HCT116 (cell line): Measurements from ENCODE around the gene GDAP2. TPM values are rescaled to one million over a fixed set of nuclear protein-coding genes. Genes with fewer than 3 reads are reported as not detected.

Experiments used
- ATAC-seq: fragments of 200-7000 bp; cut with Tn5 transposase; 2 replicates; pipeline ENCODE4 v1.9.1; 2020; ENCODE audit warnings: mild to moderate bottlenecking, moderate library complexity
- BruUV-seq: library from RNA; stranded (reverse); fragments of 400-500 nt; replicated peaks from 2 replicates; lab custom pipeline; 2021; lab: Mats Ljungman, UMichigan
- CTCF ChIA-PET: fragments of 300-600 bp; sonication (Branson Sonifier 250); formaldehyde crosslinking; loops from one replicate; lab custom pipeline; 2021; ENCODE audit warnings: antibody characterized with exemption; lab: Charles Lee
- POLR2A ChIA-PET: fragments of 300-600, 350-600 bp; sonication (Branson Sonifier 250); formaldehyde crosslinking; loops from one replicate; lab custom pipeline; 2021; ENCODE audit warnings: antibody characterized with exemption; lab: Charles Lee
- RAD21 ChIA-PET, 2 experiments: fragments of 300-600 bp; sonication (Branson Sonifier 250); formaldehyde crosslinking; loops; one replicate each; lab custom pipeline; 2023; ENCODE audit warnings: low total read pairs in 2 of 2; ENCODE audit not compliant: uncharacterized antibody in 2 of 2, unreplicated experiment in 2 of 2, low non-redundant PET in 1 of 2; lab: Charles Lee
- DNase-seq: peaks from one replicate; pipeline ENCODE4 v3.0.0-alpha.2; 2010; ENCODE audit warnings: low read depth, low spot score
- H2AFZ ChIP-seq: fragments of 200-600 bp; shearing (Covaris generic), sonication (generic); 2 replicates; pipeline ENCODE4 v1.6.1; 2017; ENCODE audit warnings: low read depth, mixed run types, mixed read lengths, antibody characterized with exemption, low read length; ENCODE audit not compliant: poor library complexity, severe bottlenecking
- H3K27ac ChIP-seq: 2 replicates; pipeline ENCODE4 v1.5.1; 2012; ENCODE audit warnings: low read depth, low read length
- H3K27me3 ChIP-seq: fragments of 200-600 bp; sonication (generic); 2 replicates; pipeline ENCODE4 v1.6.1; 2016; ENCODE audit warnings: mixed run types, low read length, mixed read lengths; ENCODE audit not compliant: insufficient read depth
- H3K36me3 ChIP-seq, 2 experiments: fragments of 200-500 bp in 1 of 2; fragments of 200-600 bp in 1 of 2; sonication (Bioruptor generic) in 1 of 2; sonication (generic) in 1 of 2; 2 replicates each; pipeline versions ENCODE4 v1.5.1 to v1.6.1; 2014 to 2016; ENCODE audit warnings: low read length in 2 of 2, inconsistent platforms in 1 of 2, mixed read lengths in 1 of 2, mixed run types in 1 of 2; ENCODE audit not compliant: insufficient read depth in 2 of 2, control insufficient read depth in 1 of 2
- H3K4me1 ChIP-seq, 2 experiments: fragments of 200-600 bp in 1 of 2; sonication (generic) in 1 of 2; 2 replicates each; pipeline versions ENCODE4 v1.5.1 to v1.6.1; 2012 to 2017; ENCODE audit warnings: low read length in 2 of 2, inconsistent platforms in 1 of 2, mild to moderate bottlenecking in 1 of 2, mixed read lengths in 1 of 2, mixed run types in 1 of 2, moderate library complexity in 1 of 2; ENCODE audit not compliant: insufficient read depth in 2 of 2, control insufficient read depth in 1 of 2
- H3K4me2 ChIP-seq: fragments of 200-600 bp; sonication (generic); 2 replicates; pipeline ENCODE4 v1.6.1; 2017; ENCODE audit warnings: mixed run types, low read length, mixed read lengths
- H3K4me3 ChIP-seq, 2 experiments: fragments of 200-600 bp in 1 of 2; sonication (generic) in 1 of 2; replicated peaks in 1 of 2; 2 replicates each; pipeline ENCODE4 v1.5.1; 2011 to 2016; ENCODE audit warnings: low read length in 2 of 2, control low read depth in 1 of 2, low read depth in 1 of 2, mild to moderate bottlenecking in 1 of 2, mixed read lengths in 1 of 2, mixed run types in 1 of 2
- H3K79me2 ChIP-seq: fragments of 200-600 bp; sonication (generic); 2 replicates; pipeline ENCODE4 v1.6.1; 2017; ENCODE audit warnings: mild to moderate bottlenecking, mixed run types, low read length, moderate library complexity, mixed read lengths; ENCODE audit not compliant: insufficient read depth
- H3K9ac ChIP-seq: fragments of 200-600 bp; sonication (generic); 2 replicates; pipeline ENCODE4 v1.6.1; 2016; ENCODE audit warnings: low read length, mixed read lengths
- H3K9me2 ChIP-seq: fragments of 200-600 bp; sonication (generic), shearing (Covaris generic); 2 replicates; pipeline ENCODE4 v1.6.1; 2017; ENCODE audit warnings: mixed run types, mild to moderate bottlenecking, moderate library complexity; ENCODE audit not compliant: insufficient read depth
- H3K9me3 ChIP-seq, 2 experiments: fragments of 200-500 bp in 1 of 2; fragments of 200-600 bp in 1 of 2; sonication (Bioruptor generic) in 1 of 2; sonication (generic) in 1 of 2; 2 replicates each; pipeline ENCODE4 v1.6.1; 2014 to 2017; ENCODE audit warnings: low read length in 2 of 2, mixed read lengths in 2 of 2, inconsistent platforms in 1 of 2, low read depth in 1 of 2, mild to moderate bottlenecking in 1 of 2, mixed run types in 1 of 2, moderate library complexity in 1 of 2; ENCODE audit not compliant: control insufficient read depth in 1 of 2, insufficient read depth in 1 of 2
- H4K20me1 ChIP-seq: fragments of 200-600 bp; sonication (generic), shearing (Covaris generic); 2 replicates; pipeline ENCODE4 v1.6.1; 2017; ENCODE audit warnings: mixed run types, mild to moderate bottlenecking, moderate library complexity; ENCODE audit not compliant: insufficient read depth
- CEBPB ChIP-seq: IDR thresholded peaks from 2 replicates; pipeline ENCODE4 v1.6.1; 2012; ENCODE audit warnings: low read depth
- EGR1 ChIP-seq: IDR thresholded peaks from 2 replicates; pipeline ENCODE4 v1.6.1; 2012; ENCODE audit warnings: low read depth
- EZH2 ChIP-seq: fragments of 200-600 bp; sonication (generic); IDR thresholded peaks from 2 replicates; pipeline ENCODE4 v1.6.1; 2017; ENCODE audit warnings: antibody characterized with exemption, mixed run types
- FOSL1 ChIP-seq: IDR thresholded peaks from 2 replicates; pipeline ENCODE4 v1.6.1; 2012; ENCODE audit warnings: low read depth
- POLR2A ChIP-seq: IDR thresholded peaks from 2 replicates; pipeline ENCODE4 v1.7.0; 2011; ENCODE audit warnings: borderline replicate concordance; ENCODE audit not compliant: insufficient read depth, insufficient read length; ENCODE audit errors: extremely low read depth
- RAD21 ChIP-seq: IDR thresholded peaks from 2 replicates; pipeline ENCODE4 v1.6.1; 2012; ENCODE audit warnings: low read depth, mild to moderate bottlenecking
- SIN3A ChIP-seq: IDR thresholded peaks from 2 replicates; pipeline ENCODE4 v1.6.1; 2012; ENCODE audit warnings: low read depth
- SP1 ChIP-seq: IDR thresholded peaks from 2 replicates; pipeline ENCODE4 v1.6.1; 2012; ENCODE audit warnings: low read depth
- TCF7L2 ChIP-seq: IDR thresholded peaks from 2 replicates; pipeline ENCODE4 v1.7.0; 2011; ENCODE audit warnings: borderline replicate concordance, inconsistent platforms; ENCODE audit not compliant: insufficient read depth, insufficient read length; ENCODE audit errors: extremely low read depth
- YY1 ChIP-seq: IDR thresholded peaks from 2 replicates; pipeline ENCODE4 v1.6.1; 2011; ENCODE audit warnings: low read length, low read depth, moderate library complexity, mild to moderate bottlenecking; ENCODE audit not compliant: insufficient replicate concordance; ENCODE audit errors: extremely low read depth
- ZBTB33 ChIP-seq: IDR thresholded peaks from 2 replicates; pipeline ENCODE4 v1.6.1; 2011; ENCODE audit warnings: mild to moderate bottlenecking, low read length, moderate library complexity; ENCODE audit not compliant: insufficient replicate concordance; ENCODE audit errors: extremely low read depth
- ZNF274 ChIP-seq: fragments of 200-500 bp; sonication (Bioruptor generic); IDR thresholded peaks from 2 replicates; pipeline ENCODE4 v1.6.1; 2014; ENCODE audit warnings: mild to moderate bottlenecking, low read depth, low read length, inconsistent platforms
- intact Hi-C: fragments of 100-400 bp; cut with micrococcal nuclease; formaldehyde crosslinking; loops from 2 replicates; pipeline ENCODE4 v1.10.0; 2022
- total RNA-seq: library from RNA; stranded (reverse); gene quantifications from one replicate; pipeline ENCODE4 v1.2.1, GENCODE V29; 2021; ENCODE audit not compliant: unreplicated experiment
- TF ChIP-seq, protein P1 (sequence below): IDR thresholded peaks from 2 replicates; pipeline ENCODE4 v1.6.1; 2012; ENCODE audit warnings: low read depth

GDAP2 gene
- total RNA-seq, 1 experiment from 2014 or later = 21.4 TPM

GRCh38 chr1:117904485-117904884, 24.9 kb downstream of the GDAP2 start:
- BruUV-seq = no TSS peak
- H3K27me3 ChIP-seq = no peaks in the 10 kb centered on the region
- no peak overlapping the region for H3K9ac ChIP-seq
- H3K27ac ChIP-seq = no peak overlapping the region
- H3K4me3 ChIP-seq = no peak overlapping the region
- no peak for DNase-seq
- CTCF ChIA-PET = no interaction called here
- H4K20me1 ChIP-seq = no peaks in the 10 kb centered on the region
- H3K9me3 ChIP-seq = no peaks in the 10 kb centered on the region
- peaks cover 4 to 8% of the 10 kb centered on the region in 2 experiments; a peak in 3 of 4 replicates for H3K36me3 ChIP-seq
- RAD21 ChIA-PET = no interaction called here
- TF ChIP-seq FOSL1 (no peak), EZH2 (no peak), SIN3A (no peak), EGR1 (no peak), CEBPB (no peak), RAD21 (no peak), POLR2A (no peak)
- TF ChIP-seq, protein P1, sequence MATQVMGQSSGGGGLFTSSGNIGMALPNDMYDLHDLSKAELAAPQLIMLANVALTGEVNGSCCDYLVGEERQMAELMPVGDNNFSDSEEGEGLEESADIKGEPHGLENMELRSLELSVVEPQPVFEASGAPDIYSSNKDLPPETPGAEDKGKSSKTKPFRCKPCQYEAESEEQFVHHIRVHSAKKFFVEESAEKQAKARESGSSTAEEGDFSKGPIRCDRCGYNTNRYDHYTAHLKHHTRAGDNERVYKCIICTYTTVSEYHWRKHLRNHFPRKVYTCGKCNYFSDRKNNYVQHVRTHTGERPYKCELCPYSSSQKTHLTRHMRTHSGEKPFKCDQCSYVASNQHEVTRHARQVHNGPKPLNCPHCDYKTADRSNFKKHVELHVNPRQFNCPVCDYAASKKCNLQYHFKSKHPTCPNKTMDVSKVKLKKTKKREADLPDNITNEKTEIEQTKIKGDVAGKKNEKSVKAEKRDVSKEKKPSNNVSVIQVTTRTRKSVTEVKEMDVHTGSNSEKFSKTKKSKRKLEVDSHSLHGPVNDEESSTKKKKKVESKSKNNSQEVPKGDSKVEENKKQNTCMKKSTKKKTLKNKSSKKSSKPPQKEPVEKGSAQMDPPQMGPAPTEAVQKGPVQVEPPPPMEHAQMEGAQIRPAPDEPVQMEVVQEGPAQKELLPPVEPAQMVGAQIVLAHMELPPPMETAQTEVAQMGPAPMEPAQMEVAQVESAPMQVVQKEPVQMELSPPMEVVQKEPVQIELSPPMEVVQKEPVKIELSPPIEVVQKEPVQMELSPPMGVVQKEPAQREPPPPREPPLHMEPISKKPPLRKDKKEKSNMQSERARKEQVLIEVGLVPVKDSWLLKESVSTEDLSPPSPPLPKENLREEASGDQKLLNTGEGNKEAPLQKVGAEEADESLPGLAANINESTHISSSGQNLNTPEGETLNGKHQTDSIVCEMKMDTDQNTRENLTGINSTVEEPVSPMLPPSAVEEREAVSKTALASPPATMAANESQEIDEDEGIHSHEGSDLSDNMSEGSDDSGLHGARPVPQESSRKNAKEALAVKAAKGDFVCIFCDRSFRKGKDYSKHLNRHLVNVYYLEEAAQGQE = no peak
- no peaks in the 10 kb centered on the region for H3K9me2 ChIP-seq
- H3K4me1 ChIP-seq = no peaks in the 10 kb centered on the region
- POLR2A ChIA-PET = no interaction called here
- H3K4me2 ChIP-seq = no peak overlapping the region
- ATAC-seq = no peak
- no peak overlapping the region for H2AFZ ChIP-seq
- H3K79me2 ChIP-seq = no peaks in the 10 kb centered on the region
- intact Hi-C loops = no loop called here

GRCh38 chr1:117902944-117903343, 26.5 kb downstream of the GDAP2 start:
- ATAC-seq (no peak), DNase-seq (no peak)
- BruUV-seq = no TSS peak
- H3K4me3 ChIP-seq = no peak overlapping the region
- ChIA-PET CTCF (no interaction called here), POLR2A (no interaction called here), RAD21 (no interaction called here)
- H3K9ac ChIP-seq = no peak overlapping the region
- no peaks in the 10 kb centered on the region for H3K27me3 ChIP-seq
- no peak overlapping the region for H2AFZ ChIP-seq
- H3K79me2 ChIP-seq = no peaks in the 10 kb centered on the region
- H3K4me1 ChIP-seq = no peaks in the 10 kb centered on the region
- intact Hi-C loops = no loop called here
- no peaks in the 10 kb centered on the region for H3K9me2 ChIP-seq
- no peaks in the 10 kb centered on the region for H3K9me3 ChIP-seq
- no peaks in the 10 kb centered on the region for H4K20me1 ChIP-seq
- H3K27ac ChIP-seq = no peak overlapping the region
- H3K36me3 ChIP-seq = peaks cover 4 to 12% of the 10 kb centered on the region in 2 experiments; a peak in 3 of 4 replicates
- H3K4me2 ChIP-seq = no peak overlapping the region
- TF ChIP-seq FOSL1 (no peak), YY1 (no peak), EZH2 (no peak), ZBTB33 (no peak), ZNF274 (no peak), SP1 (no peak), TCF7L2 (no peak), RAD21 (no peak)
